Esophagus squamous epithelium (tissue), 4 donors: ENCODE measurements around the gene CENPA.

Experiments
- POLR2A ChIP-seq, 4 donors: fragments of 450-650 bp; IDR thresholded peaks; one replicate each; pipeline ENCODE4 v1.6.1; 2017; ENCODE audit warnings: antibody characterized with exemption in 4 of 4, mild to moderate bottlenecking in 4 of 4, moderate library complexity in 3 of 4
- TF ChIP-seq, protein P1 (sequence below), 6 experiments: fragments of 450-650 bp in 4 of 6; fragments of 200-600 bp in 2 of 6; sonication (generic) in 2 of 6; IDR thresholded peaks; one replicate each; pipeline ENCODE4 v1.5.1; 2016 to 2019; ENCODE audit warnings: antibody characterized with exemption in 6 of 6, mild to moderate bottlenecking in 4 of 6, moderate library complexity in 4 of 6

DNA sequence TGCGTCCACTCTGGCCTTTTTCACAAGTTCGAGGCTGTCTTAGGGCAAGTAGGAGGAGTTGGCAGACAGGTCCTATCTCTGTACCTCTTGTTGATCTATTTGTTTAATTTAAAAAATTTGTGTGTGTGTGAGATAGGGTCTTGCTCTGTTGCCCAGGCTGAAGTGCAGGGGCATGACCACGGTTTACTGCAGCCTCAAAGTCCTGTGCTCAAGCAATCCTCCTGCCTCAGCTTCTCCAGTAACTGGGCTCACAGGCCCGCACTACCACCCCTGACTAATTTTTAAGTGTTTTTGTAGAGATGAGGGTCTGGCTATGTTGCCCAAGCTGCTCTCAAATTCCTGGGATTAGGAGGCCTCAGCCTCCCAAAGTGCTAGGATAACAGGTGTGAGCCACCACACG is 26.0 kb upstream of the CENPA start:
- no peak for TF ChIP-seq POLR2A (IDR thresholded peaks at IDR 0.05)
- TF ChIP-seq, protein P1, sequence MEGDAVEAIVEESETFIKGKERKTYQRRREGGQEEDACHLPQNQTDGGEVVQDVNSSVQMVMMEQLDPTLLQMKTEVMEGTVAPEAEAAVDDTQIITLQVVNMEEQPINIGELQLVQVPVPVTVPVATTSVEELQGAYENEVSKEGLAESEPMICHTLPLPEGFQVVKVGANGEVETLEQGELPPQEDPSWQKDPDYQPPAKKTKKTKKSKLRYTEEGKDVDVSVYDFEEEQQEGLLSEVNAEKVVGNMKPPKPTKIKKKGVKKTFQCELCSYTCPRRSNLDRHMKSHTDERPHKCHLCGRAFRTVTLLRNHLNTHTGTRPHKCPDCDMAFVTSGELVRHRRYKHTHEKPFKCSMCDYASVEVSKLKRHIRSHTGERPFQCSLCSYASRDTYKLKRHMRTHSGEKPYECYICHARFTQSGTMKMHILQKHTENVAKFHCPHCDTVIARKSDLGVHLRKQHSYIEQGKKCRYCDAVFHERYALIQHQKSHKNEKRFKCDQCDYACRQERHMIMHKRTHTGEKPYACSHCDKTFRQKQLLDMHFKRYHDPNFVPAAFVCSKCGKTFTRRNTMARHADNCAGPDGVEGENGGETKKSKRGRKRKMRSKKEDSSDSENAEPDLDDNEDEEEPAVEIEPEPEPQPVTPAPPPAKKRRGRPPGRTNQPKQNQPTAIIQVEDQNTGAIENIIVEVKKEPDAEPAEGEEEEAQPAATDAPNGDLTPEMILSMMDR (IDR thresholded peaks at IDR 0.05) = no peak
